Liver (tissue), 3 donors: ENCODE measurements around the gene ICAM1.

Experiments
- ATF3 ChIP-seq: IDR thresholded peaks from 2 replicates; pipeline ENCODE4 v1.6.1; 2016; ENCODE audit warnings: antibody characterized with exemption
- CTCF ChIP-seq: fragments of 150-350 bp; IDR thresholded peaks from 2 replicates; pipeline ENCODE4 v1.5.1; 2017; ENCODE audit warnings: improper control_type of control experiment, low read depth, low read length; ENCODE audit not compliant: missing input control
- EGR1 ChIP-seq, 2 donors: IDR thresholded peaks; 2 replicates each; pipeline ENCODE4 v1.6.1; 2016 to 2018; ENCODE audit warnings: antibody characterized with exemption in 2 of 2, low read depth in 2 of 2
- FOXA1 ChIP-seq: IDR thresholded peaks from 2 replicates; pipeline ENCODE4 v1.6.1; 2016; ENCODE audit warnings: antibody characterized with exemption
- FOXA2 ChIP-seq: IDR thresholded peaks from 2 replicates; pipeline ENCODE4 v1.6.1; 2016; ENCODE audit warnings: antibody characterized with exemption
- HNF4A ChIP-seq, 2 donors: conservative IDR thresholded peaks; 2 replicates each; pipeline ENCODE4 v1.6.1; 2016; ENCODE audit warnings: antibody characterized with exemption in 2 of 2, mild to moderate bottlenecking in 2 of 2
- MAX ChIP-seq: IDR thresholded peaks from 2 replicates; pipeline ENCODE4 v1.6.1; 2016; ENCODE audit warnings: antibody characterized with exemption
- NR2F2 ChIP-seq: IDR thresholded peaks from 2 replicates; pipeline ENCODE4 v1.6.1; 2016; ENCODE audit warnings: antibody characterized with exemption
- RAD21 ChIP-seq, 2 donors: IDR thresholded peaks; 2 replicates each; pipeline ENCODE4 v1.6.1; 2016; ENCODE audit warnings: antibody characterized with exemption in 2 of 2, mild to moderate bottlenecking in 2 of 2
- REST ChIP-seq: IDR thresholded peaks from 2 replicates; pipeline ENCODE4 v1.6.1; 2016; ENCODE audit warnings: antibody characterized with exemption, mild to moderate bottlenecking
- SP1 ChIP-seq: IDR thresholded peaks from 2 replicates; pipeline ENCODE4 v1.6.1; 2018; ENCODE audit warnings: antibody characterized with exemption, mild to moderate bottlenecking
- TAF1 ChIP-seq: conservative IDR thresholded peaks from 2 replicates; pipeline ENCODE4 v1.6.1; 2016; ENCODE audit warnings: antibody characterized with exemption, mild to moderate bottlenecking
- YY1 ChIP-seq: IDR thresholded peaks from 2 replicates; pipeline ENCODE4 v1.6.1; 2016; ENCODE audit warnings: antibody characterized with exemption, mild to moderate bottlenecking
- ZBTB33 ChIP-seq: IDR thresholded peaks from 2 replicates; pipeline ENCODE4 v1.6.1; 2016; ENCODE audit warnings: antibody characterized with exemption
- donor health status: healthy.
- donor health status: healthy.

GRCh38 chr19:10288662-10289166 lies 17.8 kb downstream of the ICAM1 start:
- TF ChIP-seq CTCF (no peak), NR2F2 (no peak), SP1 (no peak), YY1 (no peak), MAX (no peak), FOXA1 (no peak), RAD21 (IDR thresholded peaks at IDR 0.05) (no peak), HNF4A (conservative IDR thresholded peaks at IDR 0.05) (no peak), ATF3 (no peak), ZBTB33 (no peak), FOXA2 (no peak), REST (no peak), EGR1 (IDR thresholded peaks at IDR 0.05; ENCODE audit: low read depth in 2 of 2) (no peak), TAF1 (no peak)
